GM23338 (cell line): ENCODE results near the gene HTT.

Experiments
- CTCF ChIP-seq, 2 experiments: fragments of 200-600 bp in 1 of 2; sonication (generic) in 1 of 2; conservative IDR thresholded peaks; 2 replicates each; pipeline versions ENCODE4 v1.5.1 to v1.6.1; 2016 to 2017; ENCODE audit warnings: antibody characterized with exemption in 2 of 2, low read depth in 2 of 2, mild to moderate bottlenecking in 2 of 2, moderate library complexity in 1 of 2
- EZH2phosphoT487 ChIP-seq: fragments of 200-600 bp; sonication (generic); IDR thresholded peaks from one replicate; pipeline ENCODE4 v1.8.1; 2018; ENCODE audit warnings: antibody characterized with exemption; ENCODE audit not compliant: unreplicated experiment
- POLR2AphosphoS5 ChIP-seq: IDR thresholded peaks from 2 replicates; pipeline ENCODE4 v1.6.1; 2016; ENCODE audit warnings: antibody characterized with exemption, low read depth

- TF ChIP-seq EZH2phosphoT487 (no peak), CTCF (conservative IDR thresholded peaks at IDR 0.05; ENCODE audit: low read depth in 2 of 2) (no peak), POLR2AphosphoS5 (no peak)
These were observed 133.1 kb downstream of the HTT start for GRCh38 chr4:3207531-3208037.
